SU-DHL-6 (cell line): Measurements from ENCODE around the gene STC2.

Source experiments
- EZH2phosphoT487 ChIP-seq: fragments of 200-600 bp; sonication (generic), shearing (Covaris generic); conservative IDR thresholded peaks from 2 replicates; pipeline ENCODE4 v1.6.1; 2018; ENCODE audit warnings: mild to moderate bottlenecking, antibody characterized with exemption, low read length, moderate library complexity, mixed read lengths
- TF ChIP-seq, protein P1 (sequence below): fragments of 200-600 bp; sonication (generic); IDR thresholded peaks from one replicate; pipeline ENCODE4 v1.5.1; 2017; ENCODE audit warnings: antibody characterized with exemption, mild to moderate bottlenecking, low read length, moderate library complexity; ENCODE audit not compliant: insufficient read depth, poor library complexity, severe bottlenecking

DNA sequence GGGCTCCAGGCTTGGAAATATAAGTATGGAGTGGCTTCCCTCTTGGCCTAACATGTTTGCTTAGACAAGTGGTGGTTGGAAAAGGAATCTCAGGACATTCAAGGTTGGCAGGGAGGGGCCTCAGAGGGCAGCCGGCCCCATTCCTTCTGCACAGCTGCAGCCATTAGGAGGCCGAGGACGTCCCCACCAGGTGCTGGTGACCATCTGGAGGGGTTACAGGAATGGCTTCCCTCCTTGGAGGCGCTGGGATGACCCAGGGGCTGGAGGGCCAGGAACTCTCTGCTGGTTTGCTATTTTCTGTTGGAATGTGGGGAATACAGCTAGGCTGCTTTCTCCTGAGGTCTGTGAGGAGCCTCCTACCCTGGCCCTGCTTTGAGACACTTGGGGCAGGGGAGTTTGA lies 18.5 kb downstream of the STC2 start:
- TF ChIP-seq, protein P1, sequence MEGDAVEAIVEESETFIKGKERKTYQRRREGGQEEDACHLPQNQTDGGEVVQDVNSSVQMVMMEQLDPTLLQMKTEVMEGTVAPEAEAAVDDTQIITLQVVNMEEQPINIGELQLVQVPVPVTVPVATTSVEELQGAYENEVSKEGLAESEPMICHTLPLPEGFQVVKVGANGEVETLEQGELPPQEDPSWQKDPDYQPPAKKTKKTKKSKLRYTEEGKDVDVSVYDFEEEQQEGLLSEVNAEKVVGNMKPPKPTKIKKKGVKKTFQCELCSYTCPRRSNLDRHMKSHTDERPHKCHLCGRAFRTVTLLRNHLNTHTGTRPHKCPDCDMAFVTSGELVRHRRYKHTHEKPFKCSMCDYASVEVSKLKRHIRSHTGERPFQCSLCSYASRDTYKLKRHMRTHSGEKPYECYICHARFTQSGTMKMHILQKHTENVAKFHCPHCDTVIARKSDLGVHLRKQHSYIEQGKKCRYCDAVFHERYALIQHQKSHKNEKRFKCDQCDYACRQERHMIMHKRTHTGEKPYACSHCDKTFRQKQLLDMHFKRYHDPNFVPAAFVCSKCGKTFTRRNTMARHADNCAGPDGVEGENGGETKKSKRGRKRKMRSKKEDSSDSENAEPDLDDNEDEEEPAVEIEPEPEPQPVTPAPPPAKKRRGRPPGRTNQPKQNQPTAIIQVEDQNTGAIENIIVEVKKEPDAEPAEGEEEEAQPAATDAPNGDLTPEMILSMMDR: no peak
- TF ChIP-seq EZH2phosphoT487: no peak
